SH-SY5Y (cell line): ENCODE results near the gene CACNA2D4.

Experiments
- GATA2 ChIP-seq: IDR thresholded peaks from 2 replicates; pipeline ENCODE4 v1.6.1; 2011; ENCODE audit warnings: mild to moderate bottlenecking, low read depth, low read length
- GATA3 ChIP-seq: IDR thresholded peaks from 2 replicates; pipeline ENCODE4 v1.6.1; 2011; ENCODE audit warnings: low read depth, mild to moderate bottlenecking, low read length, moderate library complexity

DNA sequence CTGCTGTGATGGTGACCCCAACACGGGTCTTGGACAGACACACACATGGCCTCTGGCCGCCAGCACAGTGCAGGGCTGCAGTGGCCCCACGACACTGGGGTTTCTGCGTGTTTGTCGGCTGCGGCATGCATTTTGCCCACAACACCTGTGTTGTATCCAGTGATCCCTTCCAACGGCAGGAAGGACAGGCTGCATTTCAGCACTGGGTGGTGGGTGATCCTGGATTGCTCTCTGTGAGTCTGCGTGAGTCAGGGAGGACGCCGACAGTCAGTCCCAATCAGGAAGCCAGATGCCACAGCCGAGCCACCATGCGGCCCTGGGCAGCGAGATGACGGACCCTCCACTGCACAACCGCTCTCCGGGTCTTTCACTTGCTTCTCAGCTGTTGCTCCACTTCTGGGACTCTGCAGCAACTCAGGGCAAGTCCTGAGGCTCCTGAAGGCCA, 77.4 kb downstream of the CACNA2D4 start:
- TF ChIP-seq GATA2 (no peak), GATA3 (no peak)
